Dermis blood vessel endothelial cell (primary cell): ENCODE data around the gene TAF7. TPM values are rescaled to one million over a fixed set of nuclear protein-coding genes. Genes with fewer than 3 reads are reported as not detected.
A peak's percentile ranks its signal among the peaks of the same experiment; 100 is the strongest.
"Not testable (repeated sequence)": the region's sequence is repeated elsewhere in the genome, so short reads cannot be mapped to it uniquely, and the experiment has no call there.

Source experiments
- DNase-seq: peaks from one replicate; pipeline ENCODE4 v3.0.0; 2010
- total RNA-seq: library from RNA; depleted of rRNA; stranded (reverse); fragments of >200 nt; gene quantifications from 2 replicates; pipeline ENCODE4 v1.2.3, GENCODE V29; 2014

The TAF7 gene
- total RNA-seq, 1 donor from 2014 or later = 60.6 TPM

DNA sequence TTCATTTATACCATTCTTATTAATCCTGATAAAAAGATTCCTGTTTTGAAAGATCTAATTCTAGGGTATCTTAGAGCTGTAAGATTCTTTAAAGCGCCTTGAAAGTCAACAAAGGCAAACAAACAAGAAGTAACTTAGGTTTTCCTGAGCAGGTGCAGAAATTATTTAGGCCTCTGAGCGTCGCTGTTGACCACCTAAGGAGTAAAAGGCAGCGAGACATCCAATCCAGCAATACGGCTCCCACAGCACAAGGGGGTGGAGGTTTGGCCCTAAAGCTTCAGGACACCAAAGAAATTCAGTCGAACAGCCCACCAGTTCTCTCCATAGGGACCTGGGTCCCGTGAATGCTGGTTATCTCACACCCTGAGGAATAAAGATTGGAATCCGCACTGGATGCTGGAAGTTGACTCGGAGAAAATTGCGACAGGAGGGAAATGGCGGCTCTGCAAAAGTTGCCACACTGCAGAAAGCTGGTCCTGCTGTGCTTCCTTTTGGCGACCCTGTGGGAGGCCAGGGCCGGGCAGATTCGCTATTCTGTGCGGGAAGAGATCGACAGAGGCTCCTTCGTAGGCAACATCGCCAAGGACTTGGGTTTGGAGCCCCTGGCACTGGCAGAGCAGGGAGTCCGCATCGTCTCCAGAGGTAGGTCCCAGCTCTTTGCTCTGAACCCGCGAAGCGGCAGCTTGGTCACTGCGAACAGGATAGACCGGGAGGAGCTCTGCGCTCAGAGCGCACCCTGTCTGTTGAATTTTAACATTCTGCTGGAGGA is 18.1 kb upstream of the TAF7 start, which contains the start of gene PCDHGA2:
Gene PCDHGA2 (plus strand): TSS at position 223 of the 769 bp plus-strand sequence.
- peak; percentile 72 for DNase-seq

GRCh38 chr5:141332571-141332970 is 12.0 kb upstream of the TAF7 start:
- not testable (repeated sequence) for DNase-seq

DNA sequence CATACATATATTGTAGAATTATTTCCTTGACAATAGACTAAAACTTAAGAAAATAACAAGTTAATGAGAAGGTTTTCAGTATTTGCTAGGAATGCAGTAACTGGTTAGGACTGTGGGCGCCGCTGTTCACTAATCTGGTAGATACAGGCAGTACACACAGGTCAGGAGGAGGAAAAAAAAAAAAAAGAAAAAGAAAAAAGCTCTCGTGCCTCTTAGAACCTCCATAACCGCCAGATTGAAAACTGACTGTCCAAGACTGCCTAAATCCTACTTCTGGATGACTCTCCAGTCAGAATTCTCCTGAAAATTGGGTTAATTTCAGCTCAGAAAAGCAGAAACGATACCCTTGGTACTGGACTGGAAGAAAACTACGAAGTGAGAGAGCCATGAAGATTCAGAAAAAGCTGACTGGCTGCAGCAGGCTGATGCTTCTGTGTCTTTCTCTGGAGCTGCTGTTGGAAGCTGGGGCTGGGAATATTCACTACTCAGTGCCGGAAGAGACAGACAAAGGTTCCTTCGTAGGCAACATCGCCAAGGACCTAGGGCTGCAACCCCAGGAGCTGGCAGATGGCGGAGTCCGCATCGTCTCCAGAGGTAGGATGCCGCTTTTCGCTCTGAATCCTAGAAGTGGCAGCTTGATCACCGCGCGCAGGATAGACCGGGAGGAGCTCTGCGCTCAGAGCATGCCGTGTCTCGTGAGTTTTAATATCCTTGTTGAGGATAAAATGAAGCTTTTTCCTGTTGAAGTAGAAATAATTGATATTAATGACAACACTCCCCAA is 9.9 kb upstream of the TAF7 start, which contains the start of gene PCDHGA1:
Gene PCDHGA1 (plus strand): TSS at position 216 of the 782 bp plus-strand sequence.
- peak; percentile 75 for DNase-seq

- no peak for DNase-seq
Measured at GRCh38 chr5:141328231-141328630, 7.6 kb upstream of the TAF7 start.

DNA sequence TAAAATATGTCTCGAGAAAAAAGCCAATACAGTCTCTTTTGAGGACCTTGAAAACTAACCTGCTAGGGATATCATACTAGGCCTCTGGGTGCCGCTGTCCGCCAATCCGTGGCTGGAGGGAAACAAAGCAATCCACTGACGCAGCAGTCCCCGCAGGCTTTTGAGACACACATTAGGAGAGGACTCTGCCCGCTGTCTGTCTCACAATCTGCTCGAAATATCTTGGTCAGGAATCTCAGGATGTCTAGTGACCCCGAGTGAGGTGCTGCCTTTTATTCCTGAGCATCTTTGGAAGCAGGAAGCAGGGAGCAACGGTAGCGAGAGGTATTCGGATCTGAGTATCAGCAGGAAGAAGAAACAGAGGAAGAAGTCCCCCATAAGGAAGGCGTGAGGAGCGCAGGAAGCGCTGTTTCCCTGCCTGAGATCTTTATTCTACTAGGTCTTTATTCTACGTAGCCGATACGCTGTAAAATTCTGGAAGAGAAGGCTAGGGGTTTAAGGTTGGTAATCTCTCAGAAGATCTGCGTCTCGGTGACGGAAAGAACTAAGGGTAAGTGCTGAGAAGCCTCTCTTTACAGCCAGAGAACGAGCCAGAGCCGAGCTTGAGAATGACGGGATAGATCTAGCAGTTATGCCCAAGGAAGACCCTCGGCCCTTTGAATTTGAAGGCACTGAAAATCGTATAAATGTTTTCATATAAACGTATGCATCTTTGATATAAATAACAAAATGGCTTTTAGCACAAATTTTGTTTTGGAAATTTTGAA is 5.7 kb upstream of the TAF7 start:
- peak; percentile 86 for DNase-seq

DNA sequence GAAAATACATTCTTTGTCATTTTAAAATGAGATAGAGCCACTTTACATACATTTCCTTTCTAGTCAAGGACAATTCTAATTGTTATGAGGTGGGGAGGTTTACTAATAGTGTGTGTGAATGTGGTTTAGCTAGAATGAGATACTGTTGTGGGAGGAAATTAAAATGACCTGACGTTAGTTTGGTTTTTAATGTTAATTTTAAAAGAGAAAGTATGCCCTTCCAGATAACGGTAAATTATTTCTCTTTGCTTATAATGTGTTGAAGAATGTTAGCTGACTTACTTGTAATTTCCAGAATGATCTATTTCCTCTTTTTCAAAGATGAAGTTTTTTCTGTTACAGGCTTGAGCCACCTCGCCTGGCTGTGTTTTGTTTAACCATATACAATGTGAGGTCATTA is 1.7 kb upstream of the TAF7 start:
- DNase-seq = no peak

DNA sequence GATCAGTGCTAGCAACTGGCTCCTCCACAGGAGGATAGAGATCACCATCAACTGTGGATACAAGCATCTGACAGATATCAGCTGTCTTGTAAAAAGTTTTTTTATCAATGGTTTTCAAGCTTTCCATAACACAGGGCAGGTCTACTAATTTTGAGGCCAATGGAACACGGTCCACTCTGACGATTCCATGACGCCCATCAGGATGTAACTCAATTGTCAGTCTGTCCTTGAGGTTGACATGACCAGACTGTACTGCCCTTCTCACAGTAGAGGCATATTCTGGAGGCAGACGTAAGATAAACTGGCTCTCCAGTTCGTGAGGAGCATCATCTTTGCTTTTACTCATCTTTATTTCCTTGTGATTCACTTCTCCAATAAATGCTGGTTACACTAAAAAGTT is 885 bp downstream of the TAF7 start:
- no peak for DNase-seq

DNA sequence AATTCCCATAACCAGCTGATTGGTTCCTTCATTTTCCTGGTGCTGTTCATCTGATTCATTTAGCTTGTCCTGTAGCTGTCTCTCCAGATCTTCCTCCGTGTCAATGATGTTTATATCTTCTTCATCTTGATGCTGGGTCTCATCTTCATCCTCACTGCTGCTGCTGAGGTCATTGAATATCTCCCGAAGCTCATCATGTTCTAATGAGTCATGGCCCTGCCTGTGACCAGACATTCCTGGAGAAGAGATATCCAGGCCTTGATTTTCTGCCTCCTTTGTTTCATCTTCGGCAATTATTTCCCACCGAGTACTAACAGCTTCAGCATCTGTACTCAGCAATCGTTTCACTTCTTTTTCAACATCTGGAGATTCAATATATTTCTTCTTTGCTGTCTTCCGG is 1.4 kb downstream of the TAF7 start:
- DNase-seq = no peak

GRCh38 chr5:141316963-141317362 is 3.6 kb downstream of the TAF7 start:
- not testable (repeated sequence) for DNase-seq

- DNase-seq = no peak
Measured at GRCh38 chr5:141313711-141314110, 6.9 kb downstream of the TAF7 start.

DNA sequence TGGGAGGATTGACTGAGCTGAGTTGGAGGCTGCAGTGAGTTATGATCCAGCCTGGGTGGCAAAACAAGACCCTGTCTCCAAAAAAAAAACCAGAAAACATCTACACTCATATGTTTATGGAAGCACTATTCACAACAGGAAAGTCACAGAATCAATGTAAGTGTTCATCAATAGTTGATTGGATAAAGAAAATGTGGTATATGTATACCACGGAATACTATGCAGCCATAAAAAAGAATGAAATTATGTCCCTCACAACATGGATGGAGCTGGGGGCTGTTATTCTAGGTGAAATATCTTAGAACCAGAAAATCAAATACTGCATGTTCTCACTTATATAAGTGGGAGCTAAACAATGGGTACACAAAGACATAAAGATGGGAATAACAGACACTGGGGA is 14.0 kb downstream of the TAF7 start:
- DNase-seq = no peak

DNA sequence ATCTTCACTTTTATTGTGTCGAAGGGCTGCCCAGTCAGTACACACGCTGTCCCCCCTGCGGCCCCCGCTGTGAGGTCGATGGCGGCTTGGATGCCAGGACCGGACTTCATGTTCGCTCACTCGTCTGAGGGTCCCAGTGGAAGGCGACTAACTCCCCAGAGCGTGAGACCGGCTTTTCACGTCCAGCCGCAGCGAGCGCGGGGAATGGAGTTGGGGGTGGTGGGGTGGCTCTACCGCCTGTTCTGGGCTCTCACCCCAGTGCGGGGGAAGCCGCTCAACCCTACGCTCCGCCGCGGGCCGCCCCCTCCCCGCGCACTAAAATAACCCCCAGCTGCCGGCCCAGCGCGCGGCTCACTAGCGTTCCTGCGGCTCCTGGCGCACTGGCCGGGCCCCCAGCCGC is 16.8 kb downstream of the TAF7 start, which contains the start of gene SLC25A2:
Gene SLC25A2 (minus strand): TSS at position 294 of the 400 bp plus-strand sequence. CDS start 184 bp downstream, at position 110.
- no peak for DNase-seq

DNA sequence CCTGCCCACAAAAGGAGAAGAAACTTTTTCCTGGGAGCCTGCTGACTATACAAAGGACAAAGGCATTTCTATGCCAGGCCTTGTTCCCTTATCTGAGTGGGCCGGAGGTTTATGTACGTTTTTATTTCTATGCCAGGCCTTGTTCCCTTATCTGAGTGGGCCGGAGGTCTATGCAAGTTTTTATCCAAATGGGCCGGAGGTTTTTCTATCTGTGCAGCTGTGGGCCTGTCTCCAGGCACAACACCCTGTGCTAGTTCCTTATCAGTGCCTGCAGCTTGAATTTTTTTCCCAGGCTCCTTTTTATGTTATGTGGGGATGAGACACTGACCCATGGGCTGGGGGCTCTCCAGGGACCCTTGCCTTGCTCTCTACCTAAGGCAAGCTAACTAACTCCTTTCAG is 22.2 kb downstream of the TAF7 start:
- no peak for DNase-seq

DNA sequence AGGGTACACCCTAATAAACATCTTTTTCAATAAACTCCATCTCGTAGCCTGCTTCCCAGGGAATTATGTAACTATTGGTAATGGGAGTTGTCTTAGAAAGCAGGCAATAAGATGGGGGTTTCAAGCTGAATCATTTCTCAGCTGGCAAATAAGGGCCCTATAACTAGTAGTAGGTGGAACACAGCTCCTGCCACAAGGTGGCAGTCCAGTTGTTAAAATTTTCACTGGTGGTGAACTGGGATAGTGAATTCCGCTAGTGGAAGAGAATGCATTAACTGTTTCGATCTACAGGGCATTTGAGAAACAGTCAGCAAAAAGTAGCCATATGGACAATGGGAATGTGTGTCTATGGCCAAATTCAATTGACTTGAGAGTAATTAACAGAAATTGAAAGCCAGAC is 47.7 kb downstream of the TAF7 start:
- no peak for DNase-seq

DNA sequence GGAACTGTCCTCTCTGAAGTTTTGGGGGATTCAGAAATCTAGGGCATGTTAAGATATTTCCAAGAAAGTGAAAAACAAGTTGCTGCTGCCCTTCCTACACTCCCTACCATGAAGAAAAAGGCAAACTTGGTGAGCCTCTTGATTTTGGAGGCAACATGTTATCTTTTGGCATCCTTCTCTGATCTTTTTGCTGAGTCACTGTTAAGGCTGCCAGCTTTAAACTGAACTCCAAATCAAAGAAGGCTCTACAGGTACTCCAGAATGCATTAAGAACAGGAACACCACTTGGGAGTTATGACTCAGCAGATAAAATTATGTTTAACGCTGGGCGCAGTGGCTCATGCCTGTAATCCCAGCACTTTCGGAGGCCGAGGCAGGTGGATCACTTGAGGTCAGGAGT is 51.4 kb downstream of the TAF7 start:
- no peak for DNase-seq

Other genes starting within 250 kb of the TAF7 start
- gene PCDHB2, start 226.2 kb downstream of the TAF7 start, total RNA-seq = 0.88 and 1.4 TPM in 2 replicates
- 0.51 TPM in 2 replicates for gene PCDHB3, start 220.3 kb downstream of the TAF7 start, total RNA-seq
- 0.17 and 0.19 TPM in 2 replicates for gene PCDHB4, start 199.0 kb downstream of the TAF7 start, total RNA-seq
- 1.2 and 1.7 TPM in 2 replicates for gene PCDHB5, start 185.6 kb downstream of the TAF7 start, total RNA-seq
- 0.05 and 0.17 TPM in 2 replicates for gene PCDHB6, start 170.7 kb downstream of the TAF7 start, total RNA-seq
- gene PCDHB7, start 148.1 kb downstream of the TAF7 start, total RNA-seq = 0.68 and 0.74 TPM in 2 replicates
- gene PCDHB8, start 143.0 kb downstream of the TAF7 start, total RNA-seq = 0.14 and 0.34 TPM in 2 replicates
- gene PCDHB16, start 138.4 kb downstream of the TAF7 start, total RNA-seq = 0.17 and 0.23 TPM in 2 replicates
- gene PCDHB9, start 133.6 kb downstream of the TAF7 start, total RNA-seq = 0.14 and 0.17 TPM in 2 replicates
- gene PCDHB10, start 128.4 kb downstream of the TAF7 start, total RNA-seq = 0.51 and 0.70 TPM in 2 replicates
- 0.17 and 0.19 TPM in 2 replicates for gene PCDHB11, start 121.2 kb downstream of the TAF7 start, total RNA-seq
- 0.47 and 0.68 TPM in 2 replicates for gene PCDHB12, start 112.1 kb downstream of the TAF7 start, total RNA-seq
- 1.4 TPM in 2 replicates for gene PCDHB13, start 106.9 kb downstream of the TAF7 start, total RNA-seq
- 0.98 and 1.0 TPM in 2 replicates for gene PCDHB14, start 97.4 kb downstream of the TAF7 start, total RNA-seq
- 0.65 and 1.0 TPM in 2 replicates for gene PCDHB15, start 75.4 kb downstream of the TAF7 start, total RNA-seq
- 0.09 and 0.34 TPM in 2 replicates for gene SLC25A2, start 16.7 kb downstream of the TAF7 start, total RNA-seq
- gene PCDHGA1, start 9.7 kb upstream of the TAF7 start, total RNA-seq = 0.33 and 0.34 TPM in 2 replicates
- 1.4 TPM in 2 replicates for gene PCDHGA2, start 18.0 kb upstream of the TAF7 start, total RNA-seq
- gene PCDHGA3, start 23.0 kb upstream of the TAF7 start, total RNA-seq = 0.70 and 1.2 TPM in 2 replicates
- 1.4 and 1.5 TPM in 2 replicates for gene PCDHGB1, start 29.3 kb upstream of the TAF7 start, total RNA-seq
- gene PCDHGA4, start 34.2 kb upstream of the TAF7 start, total RNA-seq = 2.2 and 3.4 TPM in 2 replicates
- gene PCDHGB2, start 39.2 kb upstream of the TAF7 start, total RNA-seq = 0.51 and 1.7 TPM in 2 replicates
- gene PCDHGA5, start 43.4 kb upstream of the TAF7 start, total RNA-seq = 0.74 and 0.85 TPM in 2 replicates
- gene PCDHGB3, start 49.5 kb upstream of the TAF7 start, total RNA-seq = 3.6 and 3.7 TPM in 2 replicates
- gene PCDHGA6, start 53.1 kb upstream of the TAF7 start, total RNA-seq = 2.2 TPM in 2 replicates
- gene PCDHGA7, start 62.0 kb upstream of the TAF7 start, total RNA-seq = 1.0 and 1.3 TPM in 2 replicates
- 11.3 and 14.5 TPM in 2 replicates for gene PCDHGB4, start 66.9 kb upstream of the TAF7 start, total RNA-seq
- 0.74 and 1.4 TPM in 2 replicates for gene PCDHGA8, start 71.8 kb upstream of the TAF7 start, total RNA-seq
- 11.9 and 16.7 TPM in 2 replicates for gene PCDHGB5, start 77.2 kb upstream of the TAF7 start, total RNA-seq
- 2.9 and 3.6 TPM in 2 replicates for gene PCDHGA9, start 82.0 kb upstream of the TAF7 start, total RNA-seq
- 2.9 and 3.7 TPM in 2 replicates for gene PCDHGB6, start 87.2 kb upstream of the TAF7 start, total RNA-seq
- 4.7 and 6.0 TPM in 2 replicates for gene PCDHGA10, start 92.2 kb upstream of the TAF7 start, total RNA-seq
- 10.2 and 11.9 TPM in 2 replicates for gene PCDHGB7, start 96.9 kb upstream of the TAF7 start, total RNA-seq
- 6.8 and 10.6 TPM in 2 replicates for gene PCDHGA11, start 100.3 kb upstream of the TAF7 start, total RNA-seq
- 4.1 and 4.6 TPM in 2 replicates for gene PCDHGA12, start 109.7 kb upstream of the TAF7 start, total RNA-seq
- 19.4 and 25.1 TPM in 2 replicates for gene PCDHGC3, start 155.2 kb upstream of the TAF7 start, total RNA-seq
- 1.2 and 1.5 TPM in 2 replicates for gene PCDHGC4, start 164.2 kb upstream of the TAF7 start, total RNA-seq
- gene PCDHGC5, start 168.3 kb upstream of the TAF7 start, total RNA-seq = 0.56 and 1.5 TPM in 2 replicates